Fibroblast of skin of right biceps (primary cell): ENCODE data around the gene ABHD12.
A peak's percentile ranks its signal among the peaks of the same experiment; 100 is the strongest.

ENCODE experiments used
- DNase-seq: peaks from one replicate; pipeline ENCODE4 v3.0.0-alpha.2; 2013

The ABHD12 gene

GRCh38 chr20:25304025-25304549 is 86.5 kb downstream of the ABHD12 start:
- DNase-seq, result no peak

- DNase-seq, result no peak
Observed at GRCh38 chr20:25303292-25304024, 87.2 kb downstream of the ABHD12 start.

- DNase-seq, result no peak
Observed at GRCh38 chr20:25302596-25302995, 88.0 kb downstream of the ABHD12 start.

GRCh38 chr20:25301357-25301920 is 89.2 kb downstream of the ABHD12 start:
- DNase-seq, result no peak

- peak; percentile 30 for DNase-seq
Observed at GRCh38 chr20:25300496-25301170, 90.0 kb downstream of the ABHD12 start.

- DNase-seq, result peak; percentile 38
Observed at GRCh38 chr20:25299806-25300205, 90.8 kb downstream of the ABHD12 start.

GRCh38 chr20:25297141-25297905 is 93.3 kb downstream of the ABHD12 start:
- DNase-seq, result no peak

- DNase-seq, result no peak
Observed at GRCh38 chr20:25296094-25297093, 94.2 kb downstream of the ABHD12 start.

- no peak for DNase-seq
Observed at GRCh38 chr20:25295386-25296093, 95.1 kb downstream of the ABHD12 start.

GRCh38 chr20:25294459-25295385 is 95.9 kb downstream of the ABHD12 start:
- peak; percentile 64 for DNase-seq

GRCh38 chr20:25293910-25294458 is 96.7 kb downstream of the ABHD12 start:
- no peak for DNase-seq

GRCh38 chr20:25293507-25293906 is 97.1 kb downstream of the ABHD12 start:
- DNase-seq, result no peak

GRCh38 chr20:25292176-25292891 is 98.3 kb downstream of the ABHD12 start:
- no peak for DNase-seq

GRCh38 chr20:25291432-25292133 is 99.1 kb downstream of the ABHD12 start:
- DNase-seq, result no peak

- DNase-seq, result no peak
Observed at GRCh38 chr20:25290646-25291431, 99.8 kb downstream of the ABHD12 start.

- DNase-seq, result no peak
Observed at GRCh38 chr20:25289886-25290597, 100.6 kb downstream of the ABHD12 start.
